HG02571 (cell line): ENCODE measurements around the gene ALAS1.

ENCODE experiments used
- ATAC-seq: cut with Tn5 transposase; IDR thresholded peaks from one replicate; pipeline ENCODE4 v1.9.1; 2021; ENCODE audit warnings: mild to moderate bottlenecking, moderate library complexity; ENCODE audit not compliant: unreplicated experiment

The ALAS1 gene

DNA sequence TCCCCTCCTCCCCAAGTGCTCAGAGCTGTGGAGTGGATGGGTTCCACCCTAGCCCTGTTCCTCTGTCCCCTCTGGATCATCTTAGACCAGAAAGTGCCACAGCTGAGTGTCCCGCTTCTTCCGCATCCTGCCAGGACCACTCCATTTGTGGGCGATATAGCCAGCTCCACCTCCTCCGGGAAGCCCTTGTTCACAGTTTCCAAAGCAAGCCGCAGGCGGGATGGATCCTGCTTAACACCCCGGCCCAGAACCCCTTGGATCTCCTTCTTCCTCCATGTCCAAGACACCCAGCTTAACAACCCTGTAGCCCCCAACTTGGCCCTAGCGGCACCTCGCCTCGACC is 490 bp upstream of the ALAS1 start:
- ATAC-seq = no peak

DNA sequence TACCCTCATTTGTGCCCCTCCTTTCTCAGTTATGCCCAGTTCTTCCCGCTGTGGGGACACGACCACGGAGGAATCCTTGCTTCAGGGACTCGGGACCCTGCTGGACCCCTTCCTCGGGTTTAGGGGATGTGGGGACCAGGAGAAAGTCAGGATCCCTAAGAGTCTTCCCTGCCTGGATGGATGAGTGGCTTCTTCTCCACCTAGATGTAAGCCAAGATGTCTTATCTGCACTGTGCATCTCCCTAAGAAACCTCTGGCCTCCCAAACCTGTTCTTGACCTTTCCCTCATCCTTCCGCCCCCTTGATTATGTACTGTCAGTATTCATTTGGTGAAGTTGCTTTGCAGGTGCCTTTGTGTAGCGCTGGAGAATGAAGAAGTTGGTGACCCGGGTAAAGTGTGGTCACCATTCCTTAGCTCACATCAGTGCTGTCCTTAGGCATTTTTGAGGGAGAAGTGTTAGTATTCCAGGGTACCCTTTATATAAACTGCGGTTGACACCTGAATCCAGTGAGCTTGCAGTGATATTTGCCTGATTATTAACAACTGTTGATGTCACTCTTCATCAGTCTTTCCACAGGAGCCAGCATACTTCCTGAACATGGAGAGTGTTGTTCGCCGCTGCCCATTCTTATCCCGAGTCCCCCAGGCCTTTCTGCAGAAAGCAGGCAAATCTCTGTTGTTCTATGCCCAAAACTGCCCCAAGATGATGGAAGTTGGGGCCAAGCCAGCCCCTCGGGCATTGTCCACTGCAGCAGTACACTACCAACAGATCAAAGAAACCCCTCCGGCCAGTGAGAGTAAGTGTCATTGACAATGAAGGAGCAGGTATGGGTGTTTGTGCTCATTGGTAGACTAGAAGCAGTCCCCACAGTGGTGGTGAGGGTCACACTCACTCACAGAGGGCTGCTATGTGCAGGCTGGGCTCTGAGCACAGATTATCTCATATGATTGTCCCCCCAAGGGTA is 966 bp downstream of the ALAS1 start:
- no peak for ATAC-seq

DNA sequence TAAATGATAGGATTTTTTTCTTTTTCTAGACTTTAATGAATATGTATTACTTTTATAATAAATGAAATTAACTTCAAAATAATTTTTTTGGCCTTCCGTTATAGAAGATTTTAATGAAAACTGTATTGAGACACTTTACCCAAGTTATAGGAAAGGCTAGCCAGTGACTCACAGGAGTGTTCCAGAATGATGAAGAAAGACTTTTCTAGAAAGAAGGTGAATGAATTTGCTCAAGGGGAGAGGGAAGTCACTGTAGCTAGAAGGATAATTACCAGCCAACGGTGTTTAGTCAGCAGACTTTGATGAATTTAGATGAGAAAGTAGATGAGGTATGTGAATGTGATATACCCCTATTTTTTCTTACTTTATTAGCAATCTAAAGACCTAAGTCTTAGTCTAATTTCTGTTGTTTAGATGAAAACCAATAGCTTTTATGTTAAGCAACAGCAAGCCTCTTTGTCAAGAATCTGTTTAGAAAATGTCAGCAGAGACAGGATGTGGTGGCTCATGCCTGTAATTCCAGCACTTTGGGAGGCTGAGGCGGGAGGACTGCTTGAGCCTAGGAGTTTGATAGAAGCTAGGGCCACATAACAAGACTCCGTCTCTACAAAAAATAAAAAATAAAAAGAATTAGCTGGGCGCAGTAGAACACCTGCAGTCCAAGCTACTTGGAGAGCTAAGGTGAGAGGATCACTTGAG is 3.2 kb downstream of the ALAS1 start:
- ATAC-seq = no peak

DNA sequence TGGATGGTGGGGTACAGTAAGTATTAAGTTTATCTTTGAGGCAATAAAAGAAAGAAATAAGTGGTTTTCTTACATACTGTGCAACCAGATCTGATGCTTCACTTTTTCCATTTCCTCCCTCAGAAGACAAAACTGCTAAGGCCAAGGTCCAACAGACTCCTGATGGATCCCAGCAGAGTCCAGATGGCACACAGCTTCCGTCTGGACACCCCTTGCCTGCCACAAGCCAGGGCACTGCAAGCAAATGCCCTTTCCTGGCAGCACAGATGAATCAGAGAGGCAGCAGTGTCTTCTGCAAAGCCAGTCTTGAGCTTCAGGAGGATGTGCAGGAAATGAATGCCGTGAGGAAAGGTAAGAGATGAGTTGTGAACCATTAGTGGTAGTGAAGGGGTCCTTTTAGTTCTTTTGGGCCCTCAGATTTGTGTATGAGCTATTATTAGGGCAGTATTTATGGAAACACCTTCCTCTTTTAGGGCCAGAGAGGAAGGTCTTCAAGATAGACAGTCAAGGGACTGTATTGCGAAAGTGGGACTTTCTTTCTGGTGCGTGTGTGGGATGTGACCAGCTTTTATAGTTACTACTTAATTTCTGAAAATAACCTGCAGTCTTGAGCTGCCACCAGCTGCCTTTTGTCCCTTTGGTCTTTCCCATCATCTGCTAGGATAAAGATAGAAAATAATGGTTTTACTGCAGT is 4.6 kb downstream of the ALAS1 start:
- no peak for ATAC-seq

DNA sequence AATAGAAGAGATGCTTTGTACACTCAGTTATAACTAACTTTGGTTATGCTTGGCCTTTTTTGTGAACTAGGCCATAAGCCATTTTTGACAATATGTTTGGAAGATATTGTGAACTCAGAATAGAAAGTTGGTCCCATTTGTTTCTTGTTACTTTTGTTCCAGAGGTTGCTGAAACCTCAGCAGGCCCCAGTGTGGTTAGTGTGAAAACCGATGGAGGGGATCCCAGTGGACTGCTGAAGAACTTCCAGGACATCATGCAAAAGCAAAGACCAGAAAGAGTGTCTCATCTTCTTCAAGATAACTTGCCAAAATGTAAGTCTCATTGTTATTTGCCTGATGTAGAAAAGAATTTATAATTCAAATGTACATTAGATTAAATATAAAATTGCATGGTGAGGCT is 5.7 kb downstream of the ALAS1 start:
- ATAC-seq = no peak

DNA sequence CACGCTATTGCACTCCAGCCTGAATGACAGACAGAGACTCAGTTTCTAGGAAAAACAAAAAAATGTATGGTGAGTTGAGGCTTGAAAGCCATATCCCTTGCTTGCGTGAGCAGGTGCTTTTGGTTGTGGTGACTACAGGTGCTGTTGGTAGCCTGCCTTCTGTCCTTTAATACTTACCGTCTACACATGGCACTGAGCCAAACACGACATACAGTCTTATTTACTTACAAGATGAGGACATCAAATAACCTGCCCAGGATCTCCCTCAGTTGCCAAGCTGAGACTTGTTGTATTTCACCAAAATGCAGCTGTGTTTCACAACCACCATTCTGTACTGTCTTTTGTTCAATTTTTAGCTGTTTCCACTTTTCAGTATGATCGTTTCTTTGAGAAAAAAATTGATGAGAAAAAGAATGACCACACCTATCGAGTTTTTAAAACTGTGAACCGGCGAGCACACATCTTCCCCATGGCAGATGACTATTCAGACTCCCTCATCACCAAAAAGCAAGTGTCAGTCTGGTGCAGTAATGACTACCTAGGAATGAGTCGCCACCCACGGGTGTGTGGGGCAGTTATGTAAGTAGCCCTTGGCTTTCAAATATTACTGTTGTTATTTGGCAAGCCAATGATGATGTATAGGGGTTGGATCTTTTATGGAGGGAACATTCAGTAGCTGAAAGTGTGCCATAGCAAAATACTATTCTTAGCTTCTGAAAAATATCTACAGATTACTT is 6.5 kb downstream of the ALAS1 start:
- no peak for ATAC-seq

DNA sequence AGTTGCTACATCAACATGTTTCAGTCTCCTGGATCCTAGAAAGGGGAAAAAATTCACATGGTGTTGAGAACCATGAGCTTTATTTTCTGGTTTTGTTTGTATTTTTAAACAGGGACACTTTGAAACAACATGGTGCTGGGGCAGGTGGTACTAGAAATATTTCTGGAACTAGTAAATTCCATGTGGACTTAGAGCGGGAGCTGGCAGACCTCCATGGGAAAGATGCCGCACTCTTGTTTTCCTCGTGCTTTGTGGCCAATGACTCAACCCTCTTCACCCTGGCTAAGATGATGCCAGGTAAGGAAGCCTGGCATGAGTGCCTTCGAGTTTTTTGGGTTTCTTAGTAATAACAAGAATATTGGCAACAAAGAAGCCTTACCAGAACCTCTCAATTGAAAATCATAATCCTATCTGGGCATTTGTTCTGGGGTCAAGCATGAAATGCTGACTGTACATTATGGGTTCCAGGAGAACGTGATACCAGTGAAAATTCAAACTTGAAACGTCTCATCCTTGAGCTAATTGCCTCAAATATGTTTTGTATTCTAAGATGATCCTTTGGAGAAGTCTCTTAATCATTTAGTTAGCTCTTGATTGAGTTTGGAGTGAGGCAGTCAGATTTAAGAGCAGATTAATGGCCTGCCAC is 7.9 kb downstream of the ALAS1 start:
- no peak for ATAC-seq

DNA sequence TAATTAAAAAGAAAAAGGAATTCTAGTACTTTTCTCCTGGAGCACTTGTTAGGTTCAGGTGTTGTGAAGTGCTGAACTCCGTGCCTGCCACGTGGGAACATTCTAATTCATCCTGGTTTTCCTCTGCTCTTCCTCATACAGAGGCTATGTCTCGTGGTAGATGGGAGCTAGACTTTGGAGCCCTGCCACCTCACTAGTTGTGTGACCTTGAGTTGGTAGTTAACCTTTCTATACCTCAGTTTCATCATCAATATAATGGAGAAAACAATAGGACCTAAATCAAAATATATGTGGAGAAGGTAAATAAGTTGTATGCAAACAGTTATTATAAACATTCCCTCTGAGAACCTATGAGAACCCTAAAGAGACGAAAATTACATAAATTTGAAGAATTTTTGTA is 10.6 kb downstream of the ALAS1 start:
- ATAC-seq = no peak

DNA sequence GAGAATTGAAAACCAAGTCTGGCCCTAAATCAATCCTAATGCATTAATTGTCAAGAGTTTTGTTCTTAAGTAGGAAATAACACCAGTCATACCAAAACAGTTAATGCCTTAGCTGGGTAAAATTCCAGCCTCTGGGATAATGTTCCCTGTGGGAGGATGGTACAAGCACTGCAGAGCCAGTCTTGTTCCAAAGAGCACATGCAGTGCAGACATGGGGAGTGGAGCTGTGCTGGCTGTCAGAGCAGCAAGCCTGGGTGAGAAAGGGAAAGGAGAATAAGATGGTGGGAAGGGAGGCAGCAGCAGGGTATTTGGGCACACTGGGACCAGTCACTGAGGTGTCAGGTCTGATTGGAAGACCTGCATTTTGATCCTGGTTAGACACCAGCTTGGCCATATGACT is 12.1 kb downstream of the ALAS1 start:
- ATAC-seq = no peak

DNA sequence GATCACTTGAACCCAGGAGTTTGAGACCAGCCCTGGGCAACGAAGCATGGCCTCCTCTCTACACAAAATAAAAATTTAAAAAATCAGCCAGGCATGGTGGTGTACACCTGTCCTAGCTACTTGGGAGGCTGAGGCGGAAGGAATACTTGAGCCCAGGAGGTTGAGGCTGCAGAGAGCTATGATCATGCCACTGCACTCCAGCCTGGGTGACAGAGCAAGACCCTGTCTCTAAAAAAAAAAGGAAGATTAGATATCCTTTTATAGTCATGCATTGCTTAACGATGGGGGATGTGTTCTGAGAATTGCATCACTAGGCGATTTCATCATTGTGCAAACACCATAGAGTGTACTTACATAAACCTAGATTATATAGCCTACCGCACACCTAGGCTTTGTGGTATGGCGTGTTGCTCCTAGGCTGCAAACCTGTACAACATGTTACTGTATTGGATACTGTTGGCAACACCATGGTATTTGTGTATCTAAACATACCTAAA is 12.6 kb downstream of the ALAS1 start:
- ATAC-seq = no peak

DNA sequence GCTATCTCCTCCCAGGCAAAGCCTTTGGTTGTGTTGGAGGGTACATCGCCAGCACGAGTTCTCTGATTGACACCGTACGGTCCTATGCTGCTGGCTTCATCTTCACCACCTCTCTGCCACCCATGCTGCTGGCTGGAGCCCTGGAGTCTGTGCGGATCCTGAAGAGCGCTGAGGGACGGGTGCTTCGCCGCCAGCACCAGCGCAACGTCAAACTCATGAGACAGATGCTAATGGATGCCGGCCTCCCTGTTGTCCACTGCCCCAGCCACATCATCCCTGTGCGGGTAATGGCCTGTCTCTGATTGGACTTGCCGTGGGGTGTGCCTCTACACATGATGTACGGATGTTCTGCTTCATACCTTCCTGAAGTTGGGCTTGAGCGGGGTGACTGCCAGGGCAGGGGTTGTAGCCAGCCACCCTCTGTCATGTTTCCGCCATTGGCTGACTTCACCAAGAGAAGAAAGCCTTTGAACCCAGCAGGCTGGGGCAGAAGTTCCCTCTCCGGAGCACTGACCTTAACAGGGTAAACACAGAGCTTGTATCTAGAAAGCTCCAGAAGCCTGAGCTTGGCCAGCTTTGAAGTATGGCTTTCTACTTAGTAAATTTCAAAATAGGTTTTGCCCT is 13.4 kb downstream of the ALAS1 start:
- no peak for ATAC-seq

DNA sequence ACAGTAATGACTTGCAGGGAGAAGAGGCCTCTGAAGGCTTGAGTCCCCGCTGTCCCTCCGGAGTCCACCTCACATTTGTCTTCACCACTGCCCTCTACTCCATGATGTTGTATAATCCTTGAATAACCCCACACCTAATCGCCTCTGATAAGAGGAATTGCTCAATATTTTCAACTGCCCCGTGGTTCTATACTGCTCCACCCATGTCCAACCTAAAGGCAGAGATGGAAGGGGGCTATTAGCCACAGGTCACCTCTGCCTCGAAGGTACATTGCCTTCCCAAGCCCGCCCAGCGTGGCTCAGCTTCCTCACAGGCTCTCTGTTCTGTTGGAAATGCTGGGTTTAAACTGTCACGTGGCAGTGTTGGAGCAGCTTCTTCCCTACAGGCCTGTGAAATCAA is 15.0 kb downstream of the ALAS1 start:
- ATAC-seq = no peak

DNA sequence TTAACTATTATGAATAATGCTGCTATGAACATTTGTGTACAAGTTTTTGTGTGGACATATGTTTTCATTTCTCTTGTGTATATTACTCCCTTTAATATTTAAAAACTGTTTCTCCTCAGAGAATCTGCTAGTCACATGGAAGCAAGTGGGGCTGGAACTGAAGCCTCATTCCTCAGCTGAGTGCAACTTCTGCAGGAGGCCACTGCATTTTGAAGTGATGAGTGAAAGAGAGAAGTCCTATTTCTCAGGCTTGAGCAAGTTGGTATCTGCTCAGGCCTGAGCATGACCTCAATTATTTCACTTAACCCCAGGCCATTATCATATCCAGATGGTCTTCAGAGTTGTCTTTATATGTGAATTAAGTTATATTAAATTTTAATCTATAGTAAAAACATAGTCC is 15.9 kb downstream of the ALAS1 start:
- ATAC-seq = no peak

DNA sequence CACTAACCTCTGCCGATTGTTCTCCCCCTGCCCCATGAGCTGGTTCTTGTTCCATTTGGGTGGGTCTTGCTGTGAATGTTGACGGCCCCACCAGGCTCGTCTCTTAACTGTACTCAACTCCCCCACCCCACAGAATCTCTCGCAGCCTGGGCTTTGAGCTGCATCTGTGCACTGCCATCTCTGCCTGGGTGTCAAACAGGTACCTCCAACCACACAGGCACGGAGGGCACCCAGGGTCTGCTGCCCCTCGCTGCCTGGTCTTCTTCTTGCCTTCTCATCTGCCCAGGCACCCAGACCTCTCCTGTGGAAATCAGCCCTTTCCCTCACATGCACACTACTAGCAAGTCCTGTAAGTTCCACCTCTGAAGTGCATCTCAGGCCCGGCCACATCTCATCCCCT is 17.4 kb downstream of the ALAS1 start:
- ATAC-seq = no peak

DNA sequence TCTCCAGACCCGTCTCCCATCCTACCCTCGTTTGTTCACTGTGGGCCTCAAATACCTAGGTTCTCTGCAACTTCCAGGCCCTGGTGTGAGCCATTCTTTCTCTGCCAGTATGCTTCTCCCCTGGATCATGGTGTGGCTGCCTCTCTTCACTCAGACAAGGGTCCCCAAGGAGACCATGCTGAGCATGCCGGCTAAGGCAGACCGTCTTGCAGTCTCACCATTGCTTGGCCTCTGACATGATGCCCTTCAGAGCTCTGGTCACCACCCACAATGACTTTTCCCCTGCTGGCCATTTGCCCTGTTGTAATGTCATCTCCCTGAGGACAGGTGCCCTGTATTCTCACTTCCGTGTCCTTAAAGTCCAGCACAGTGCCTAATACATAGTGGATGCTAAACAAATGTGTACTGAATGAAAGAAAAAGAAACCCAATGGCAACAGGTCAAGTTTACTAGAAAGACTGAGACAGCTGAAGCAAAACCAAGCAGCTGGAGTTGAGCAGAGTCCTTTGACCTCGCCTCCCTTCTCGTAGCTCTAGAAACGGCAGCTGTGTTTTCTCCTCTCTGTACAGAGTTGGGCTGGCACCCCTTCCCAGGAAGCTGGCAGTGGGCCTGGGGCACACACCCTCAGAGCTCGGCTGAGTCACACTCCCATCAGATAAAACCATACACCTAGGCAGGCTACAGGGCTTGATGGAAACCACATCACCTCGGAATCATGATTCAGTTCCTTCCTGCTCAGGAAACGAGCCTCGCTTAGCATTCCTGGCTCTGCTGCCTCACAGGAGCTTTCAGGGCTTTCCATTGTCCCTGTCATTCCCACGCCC is 18.8 kb downstream of the ALAS1 start:
- ATAC-seq = no peak

DNA sequence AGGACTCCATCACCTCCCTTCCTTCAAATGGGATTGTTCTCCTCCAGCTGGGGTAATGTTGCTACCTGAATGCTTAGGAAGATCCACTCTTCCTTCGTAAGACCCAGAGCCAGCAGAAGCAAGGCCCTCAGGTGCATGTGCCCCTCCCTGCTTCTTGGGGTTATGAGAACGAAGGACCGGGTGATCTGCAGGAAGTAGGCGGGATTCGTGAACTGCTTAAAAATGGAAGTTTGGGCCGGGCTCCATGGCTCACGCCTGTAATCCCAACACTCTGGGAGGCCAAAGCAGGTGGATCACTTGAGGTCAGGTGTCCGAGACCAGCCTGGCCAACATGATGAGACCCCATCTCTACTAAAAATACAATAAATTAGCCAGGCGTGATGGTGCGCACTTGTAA is 19.4 kb downstream of the ALAS1 start:
- no peak for ATAC-seq

DNA sequence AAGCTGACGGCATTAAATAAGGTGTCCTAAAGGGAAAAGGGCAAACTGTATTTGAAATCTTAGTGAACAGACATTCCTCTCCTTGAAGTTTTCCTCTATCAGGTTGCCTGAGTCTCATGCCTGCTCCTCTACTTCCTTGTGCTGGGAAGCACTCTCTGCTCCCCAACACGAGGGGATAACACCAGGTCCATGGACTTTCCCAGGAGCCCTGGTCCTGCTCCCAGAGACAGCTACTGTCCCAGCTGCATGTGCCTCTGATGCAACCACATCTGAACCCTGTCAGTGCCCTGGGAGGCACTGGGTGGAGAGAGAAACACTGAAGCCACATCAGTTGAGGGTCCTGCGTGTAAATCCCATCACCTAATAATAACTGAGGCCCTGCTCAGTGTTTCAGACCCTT is 20.1 kb downstream of the ALAS1 start:
- ATAC-seq = no peak

DNA sequence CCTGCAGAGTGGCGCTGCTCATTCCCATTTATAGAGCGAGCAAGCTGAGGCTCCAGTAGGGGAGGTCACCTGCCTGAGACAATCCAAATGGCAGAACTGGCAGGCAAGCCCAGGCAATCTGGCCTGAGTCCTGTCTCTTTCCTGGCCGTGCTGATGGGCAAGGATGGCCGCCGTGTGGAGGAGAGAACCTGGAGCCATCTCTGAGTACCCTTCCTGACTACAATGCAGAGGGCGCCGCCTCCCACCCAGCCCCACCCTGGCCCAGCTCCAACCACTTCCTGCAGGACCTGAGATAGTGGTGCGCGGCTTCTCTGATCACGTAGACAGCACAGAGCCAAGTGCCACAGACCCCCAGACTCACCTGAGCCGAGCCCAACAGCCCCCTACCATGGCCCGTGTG is 20.5 kb downstream of the ALAS1 start:
- no peak for ATAC-seq
